K562 (cell line): ENCODE measurements around the gene CD79A. TPM values are rescaled to one million over a fixed set of nuclear protein-coding genes. Genes with fewer than 3 reads are reported as not detected.

ENCODE experiments used
- ATF1 ChIP-seq, 2 experiments: fragments of 450-650 bp in 1 of 2; IDR thresholded peaks; 2 replicates each; pipeline ENCODE4 v1.6.1; 2016; ENCODE audit warnings: missing compliant biosample characterization in 1 of 2, missing genetic modification characterization in 1 of 2
- BACH1 ChIP-seq: fragments of 200-800 bp; sonication (Bioruptor generic); IDR thresholded peaks from 2 replicates; pipeline ENCODE4 v1.6.1; 2016; ENCODE audit warnings: missing genetic modification characterization, missing compliant biosample characterization
- C11orf30 ChIP-seq: fragments of 450-650 bp; IDR thresholded peaks from 2 replicates; pipeline ENCODE4 v1.6.1; 2016; ENCODE audit warnings: low read depth, mild to moderate bottlenecking
- CBX3 ChIP-seq, 2 experiments: IDR thresholded peaks; 1 replicate in 1 of 2; 2 replicates in 1 of 2; pipeline ENCODE4 v1.6.1; 2012; ENCODE audit warnings: inconsistent platforms in 2 of 2, low read length in 2 of 2, borderline replicate concordance in 1 of 2, control low read depth in 1 of 2
- EHMT2 ChIP-seq: fragments of 450-650 bp; IDR thresholded peaks from 2 replicates; pipeline ENCODE4 v1.6.1; 2018; ENCODE audit warnings: antibody characterized with exemption
- ETV5 ChIP-seq: sonication (generic); formaldehyde crosslinking; IDR thresholded peaks from 2 replicates; pipeline ENCODE4 v1.4.0; 2020; ENCODE audit warnings: low read depth, mild to moderate bottlenecking, missing genetic modification reagents
- HEY1 ChIP-seq: fragments of 250-450 bp; sonication (Bioruptor Pico); IDR thresholded peaks from 2 replicates; pipeline ENCODE4 v1.5.0; 2020; ENCODE audit warnings: mild to moderate bottlenecking, moderate library complexity, borderline replicate concordance
- HNRNPLL ChIP-seq: fragments of 200-400 bp; formaldehyde crosslinking; IDR thresholded peaks from 2 replicates; pipeline ENCODE4 v1.6.1; 2017; ENCODE audit warnings: low read length, low read depth, mild to moderate bottlenecking; ENCODE audit not compliant: poor library complexity, severe bottlenecking
- LEF1 ChIP-seq: fragments of 450-650 bp; IDR thresholded peaks from 2 replicates; pipeline ENCODE4 v1.6.1; 2016; ENCODE audit warnings: mild to moderate bottlenecking
- MED1 ChIP-seq: sonication (generic); formaldehyde crosslinking; IDR thresholded peaks from 2 replicates; pipeline ENCODE4 v1.8.1; 2023; ENCODE audit warnings: missing genetic modification reagents, borderline replicate concordance
- MYBL2 ChIP-seq, 2 experiments: fragments of 450-650 bp in 1 of 2; sonication (generic) in 1 of 2; formaldehyde crosslinking in 1 of 2; IDR thresholded peaks; 2 replicates each; pipeline versions ENCODE4 v1.6.1 to v1.8.1; 2017 to 2022; ENCODE audit warnings: borderline replicate concordance in 1 of 2, inconsistent platforms in 1 of 2, low read depth in 1 of 2, mild to moderate bottlenecking in 1 of 2, missing genetic modification reagents in 1 of 2, moderate library complexity in 1 of 2
- NCOA4 ChIP-seq: fragments of 450-650 bp; IDR thresholded peaks from 2 replicates; pipeline ENCODE4 v1.6.1; 2018; ENCODE audit warnings: mild to moderate bottlenecking; ENCODE audit not compliant: partially characterized antibody
- NELFE ChIP-seq: IDR thresholded peaks from 2 replicates; pipeline ENCODE4 v1.6.1; 2011; ENCODE audit warnings: mild to moderate bottlenecking; ENCODE audit not compliant: insufficient read depth, insufficient read length
- NFIC ChIP-seq: fragments of 450-650 bp; IDR thresholded peaks from 2 replicates; pipeline ENCODE4 v1.6.1; 2017; ENCODE audit warnings: mild to moderate bottlenecking, inconsistent platforms
- OTX1 ChIP-seq: fragments of 450-650 bp; formaldehyde crosslinking; IDR thresholded peaks from 2 replicates; pipeline ENCODE4 v1.4.0; 2022; ENCODE audit warnings: mild to moderate bottlenecking
- RBM14 ChIP-seq: fragments of 200-400 bp; formaldehyde crosslinking; IDR thresholded peaks from 2 replicates; pipeline ENCODE4 v1.6.1; 2018; ENCODE audit warnings: low read depth, mild to moderate bottlenecking, low read length, moderate library complexity, borderline replicate concordance; ENCODE audit not compliant: insufficient read depth
- SFPQ ChIP-seq: fragments of 200-400 bp; formaldehyde crosslinking; IDR thresholded peaks from 2 replicates; pipeline ENCODE4 v1.6.1; 2017; ENCODE audit warnings: mild to moderate bottlenecking, low read depth, low read length, moderate library complexity
- SMC3 ChIP-seq: conservative IDR thresholded peaks from 2 replicates; pipeline ENCODE4 v1.6.1; 2011; ENCODE audit warnings: low read depth, low read length, improper control_type of control experiment; ENCODE audit not compliant: insufficient read depth
- SOX6 ChIP-seq: fragments of 450-650 bp; IDR thresholded peaks from 2 replicates; pipeline ENCODE4 v1.6.1; 2014; ENCODE audit warnings: mild to moderate bottlenecking
- SRSF1 ChIP-seq: fragments of 200-400 bp; formaldehyde crosslinking; IDR thresholded peaks from 2 replicates; pipeline ENCODE4 v1.6.1; 2017; ENCODE audit warnings: mild to moderate bottlenecking, low read depth, low read length, moderate library complexity
- TAL1 ChIP-seq: fragments of 450-650 bp; IDR thresholded peaks from 2 replicates; pipeline ENCODE4 v1.6.1; 2016; ENCODE audit warnings: mild to moderate bottlenecking
- USF1 ChIP-seq: sonication (generic); formaldehyde crosslinking; IDR thresholded peaks from 2 replicates; pipeline ENCODE4 v1.9.0; 2022; ENCODE audit warnings: mild to moderate bottlenecking, missing genetic modification reagents
- ZKSCAN3 ChIP-seq: fragments of 250-450 bp; sonication (Bioruptor Pico); IDR thresholded peaks from 2 replicates; pipeline ENCODE4 v1.4.0; 2020
- ZNF232 ChIP-seq: sonication (generic); formaldehyde crosslinking; IDR thresholded peaks from 2 replicates; pipeline ENCODE4 v1.8.0; 2022; ENCODE audit warnings: mild to moderate bottlenecking, missing genetic modification reagents
- ZNF274 ChIP-seq: IDR thresholded peaks from 2 replicates; pipeline ENCODE4 v1.6.1; 2011; ENCODE audit warnings: low read depth, mild to moderate bottlenecking, low read length, moderate library complexity, borderline replicate concordance
- ZNF76 ChIP-seq: fragments of 250-450 bp; sonication (Bioruptor Pico); IDR thresholded peaks from 2 replicates; pipeline ENCODE4 v1.4.0; 2020; ENCODE audit warnings: mild to moderate bottlenecking, moderate library complexity, borderline replicate concordance
- polyA plus RNA-seq, 8 experiments: library from polyadenylated mRNA; depleted of rRNA in 4 of 8; stranded (reverse) in 5 of 8; unstranded in 3 of 8; fragments of >200 nt; fragmentation: Nextera tagmentation in 2 of 8; fragmentation: Illumina TruSeq in 1 of 8; extraction: Ambion mirVana in 2 of 8; extraction: Trizol in 1 of 8; gene quantifications; 2 replicates each; pipeline versions ENCODE4 v1.2.1 to v1.2.3, GENCODE V29; 2011 to 2014; ENCODE audit warnings: inconsistent platforms in 1 of 8, missing spikeins in 1 of 8
- total RNA-seq, 7 experiments: library from RNA; depleted of rRNA in 6 of 7; stranded (reverse); fragments of >200 nt in 6 of 7; fragmentation: Illumina TruSeq in 2 of 7; extraction: Trizol in 2 of 7; gene quantifications; 2 replicates each; pipeline versions ENCODE4 v1.2.1 to v1.2.3, GENCODE V29; 2011 to 2021; ENCODE audit warnings: low replicate concordance in 1 of 7

CD79A gene
- total and polyA plus RNA-seq, 9 of the 15 experiments (the other 6 are each of a cell fraction or from before 2014, with no cell fraction given), result 0.04 to 0.72 (median 0.17) TPM; not detected in 3

GRCh38 chr19:41859618-41860418 lies 17.3 kb upstream of the CD79A start, which contains the start of gene RPS19 (continued):
- TF ChIP-seq SMC3 (no peak), SOX6 (peak; percentile 27; the same call in 1 of the 2 replicates), EHMT2 (no peak), ZNF76 (peak; percentile 56; the same call in 1 of the 2 replicates), RBM14 (no peak), BACH1 (no peak), NCOA4 (no peak), CBX3 (IDR thresholded peaks at IDR 0.05; ENCODE audit: borderline replicate concordance in 1 of 2, low read length in 2 of 2) (peak in 1 of 2 experiments; percentile 64; a peak in 2 of 3 replicates), ZNF274 (no peak), ZNF232 (no peak), MYBL2 (IDR thresholded peaks at IDR 0.05; ENCODE audit: low read depth) (no peak), MYBL2 (CRISPR knock-in tag; IDR thresholded peaks at IDR 0.05; ENCODE audit: borderline replicate concordance) (no peak), LEF1 (peak; percentile 67; the same call in 1 of the 2 replicates), ZKSCAN3 (CRISPR knock-in tag) (no peak), SRSF1 (no peak), NELFE (no peak), USF1 (CRISPR knock-in tag) (no peak), OTX1 (CRISPR knock-in tag) (peak; percentile 87; the same call in 1 of the 2 replicates), ETV5 (CRISPR knock-in tag) (peak; percentile 95), MED1 (CRISPR knock-in tag) (no peak), NFIC (peak; percentile 66), HNRNPLL (peak; percentile 44), SFPQ (no peak), HEY1 (CRISPR knock-in tag) (no peak), TAL1 (no peak), ATF1 (CRISPR knock-in tag; IDR thresholded peaks at IDR 0.05) (no peak), ATF1 (tag; IDR thresholded peaks at IDR 0.05) (peak; percentile 90), C11orf30 (peak; percentile 63)
